Activated CD8-positive, alpha-beta memory T cell treated with anti-CD3 and anti-CD28 coated beads, Interleukin-2, amount 50 U/mL, for 4 hours (primary cell): ENCODE data around the gene DNAH5.
"Not testable (repeated sequence)": the region's sequence is repeated elsewhere in the genome, so short reads cannot be mapped to it uniquely, and the experiment has no call there.

Experiments used
- DNase-seq: peaks from one replicate; pipeline ENCODE4 v3.0.0-alpha.2; 2020

Gene DNAH5

GRCh38 chr5:13816126-13816525 is 128.4 kb downstream of the DNAH5 start:
- no peak for DNase-seq

- no peak for DNase-seq
These were observed 130.2 kb downstream of the DNAH5 start for GRCh38 chr5:13814301-13814700.

- DNase-seq = no peak
These were observed 134.6 kb downstream of the DNAH5 start for GRCh38 chr5:13809921-13810320.

GRCh38 chr5:13804336-13804735 is 140.2 kb downstream of the DNAH5 start:
- no peak for DNase-seq

- not testable (repeated sequence) for DNase-seq
These were observed 145.9 kb downstream of the DNAH5 start for GRCh38 chr5:13798569-13798968.

- no peak for DNase-seq
These were observed 158.6 kb downstream of the DNAH5 start for GRCh38 chr5:13785781-13786415.

- DNase-seq = no peak
These were observed 160.8 kb downstream of the DNAH5 start for GRCh38 chr5:13783726-13784125.

- DNase-seq = no peak
These were observed 164.4 kb downstream of the DNAH5 start for GRCh38 chr5:13780081-13780480.

GRCh38 chr5:13773649-13774048 is 170.8 kb downstream of the DNAH5 start:
- no peak for DNase-seq

GRCh38 chr5:13771011-13771571 is 173.4 kb downstream of the DNAH5 start:
- DNase-seq = no peak

GRCh38 chr5:13766236-13766635 is 178.3 kb downstream of the DNAH5 start:
- no peak for DNase-seq

- DNase-seq = no peak
These were observed 180.8 kb downstream of the DNAH5 start for GRCh38 chr5:13763719-13764118.

GRCh38 chr5:13749766-13750165 is 194.7 kb downstream of the DNAH5 start:
- no peak for DNase-seq

GRCh38 chr5:13746026-13746425 is 198.5 kb downstream of the DNAH5 start:
- no peak for DNase-seq

GRCh38 chr5:13745508-13745907 is 199.0 kb downstream of the DNAH5 start:
- no peak for DNase-seq

- no peak for DNase-seq
These were observed 204.0 kb downstream of the DNAH5 start for GRCh38 chr5:13740471-13740870.

GRCh38 chr5:13739479-13739878 is 205.0 kb downstream of the DNAH5 start:
- DNase-seq = no peak

GRCh38 chr5:13735691-13736090 is 208.8 kb downstream of the DNAH5 start:
- DNase-seq = no peak

- DNase-seq = no peak
These were observed 213.3 kb downstream of the DNAH5 start for GRCh38 chr5:13731121-13731628.

- DNase-seq = no peak
These were observed 235.6 kb downstream of the DNAH5 start for GRCh38 chr5:13708906-13709305.

- DNase-seq = no peak
These were observed 236.1 kb downstream of the DNAH5 start for GRCh38 chr5:13708432-13708831.

GRCh38 chr5:13704396-13704795 is 240.1 kb downstream of the DNAH5 start:
- no peak for DNase-seq

GRCh38 chr5:13700626-13701025 is 243.9 kb downstream of the DNAH5 start:
- DNase-seq = no peak

- no peak for DNase-seq
These were observed 245.6 kb downstream of the DNAH5 start for GRCh38 chr5:13698885-13699284.
